ENCODE results near the gene SLC45A2. TPM values are rescaled to one million over a fixed set of nuclear protein-coding genes. Genes with fewer than 3 reads are reported as not detected.

SLC45A2 gene
- total RNA-seq, 2 experiments from 2014 or later = not detected

DNA sequence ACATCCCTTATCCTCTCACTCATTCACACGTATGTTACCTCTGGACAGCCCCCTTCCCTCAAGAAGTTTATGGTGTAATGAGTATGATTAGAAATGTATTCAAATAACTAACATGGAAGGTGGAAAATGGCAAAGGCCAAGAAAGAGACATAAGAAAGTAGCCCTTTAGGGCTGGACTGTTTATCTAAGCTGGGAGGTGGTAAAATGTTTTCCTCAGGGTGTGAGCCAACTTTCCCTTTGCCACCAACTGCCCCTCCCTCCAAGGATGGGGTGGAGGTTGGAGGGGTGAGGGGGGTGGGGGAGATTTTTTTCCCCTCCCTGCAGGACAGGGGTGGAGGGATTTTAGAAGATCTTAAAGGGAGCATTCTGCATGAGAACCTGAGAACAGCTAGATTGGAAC is 8.2 kb downstream of the SLC45A2 start:
- TF ChIP-seq, protein P1, sequence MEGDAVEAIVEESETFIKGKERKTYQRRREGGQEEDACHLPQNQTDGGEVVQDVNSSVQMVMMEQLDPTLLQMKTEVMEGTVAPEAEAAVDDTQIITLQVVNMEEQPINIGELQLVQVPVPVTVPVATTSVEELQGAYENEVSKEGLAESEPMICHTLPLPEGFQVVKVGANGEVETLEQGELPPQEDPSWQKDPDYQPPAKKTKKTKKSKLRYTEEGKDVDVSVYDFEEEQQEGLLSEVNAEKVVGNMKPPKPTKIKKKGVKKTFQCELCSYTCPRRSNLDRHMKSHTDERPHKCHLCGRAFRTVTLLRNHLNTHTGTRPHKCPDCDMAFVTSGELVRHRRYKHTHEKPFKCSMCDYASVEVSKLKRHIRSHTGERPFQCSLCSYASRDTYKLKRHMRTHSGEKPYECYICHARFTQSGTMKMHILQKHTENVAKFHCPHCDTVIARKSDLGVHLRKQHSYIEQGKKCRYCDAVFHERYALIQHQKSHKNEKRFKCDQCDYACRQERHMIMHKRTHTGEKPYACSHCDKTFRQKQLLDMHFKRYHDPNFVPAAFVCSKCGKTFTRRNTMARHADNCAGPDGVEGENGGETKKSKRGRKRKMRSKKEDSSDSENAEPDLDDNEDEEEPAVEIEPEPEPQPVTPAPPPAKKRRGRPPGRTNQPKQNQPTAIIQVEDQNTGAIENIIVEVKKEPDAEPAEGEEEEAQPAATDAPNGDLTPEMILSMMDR (IDR thresholded peaks at IDR 0.05) = no peak
- no peaks in the 10 kb centered on the region for H3K4me1 ChIP-seq (ENCODE audit: insufficient read depth, low read length)
- DNase-seq (no peak), ATAC-seq (ENCODE audit: poor library complexity) (no peak)
- CTCF ChIA-PET = no interaction called here
- H3K27ac Mint-ChIP-seq = no peak overlapping the region
- POLR2A ChIA-PET = no interaction called here
- no peaks in the 10 kb centered on the region for H3K36me3 ChIP-seq (ENCODE audit: insufficient read depth, low read length)
- H3K9me3 Mint-ChIP-seq = no peaks in the 10 kb centered on the region
- H3K36me3 Mint-ChIP-seq (ENCODE audit: low read depth) = no peaks in the 10 kb centered on the region
- intact Hi-C loops (cut with DNase I, micrococcal nuclease) = no loop called here
- H3K27me3 ChIP-seq (ENCODE audit: control insufficient read depth in 1 of 2, insufficient read depth in 2 of 2, low read length in 2 of 2) = no peaks in the 10 kb centered on the region
- H3K27ac ChIP-seq (ENCODE audit: low read depth in 1 of 2, low read length in 2 of 2) = no peak overlapping the region
- H3K4me3 ChIP-seq (ENCODE audit: low read length) = no peak overlapping the region
- no peaks in the 10 kb centered on the region for H3K9me3 ChIP-seq (ENCODE audit: control insufficient read depth in 1 of 2, insufficient read depth in 1 of 2, low read length in 2 of 2)
- no peaks in the 10 kb centered on the region for H3K4me1 Mint-ChIP-seq (ENCODE audit: low read depth)
- H3K4me3 Mint-ChIP-seq = no peak overlapping the region
- H3K27me3 Mint-ChIP-seq = no peaks in the 10 kb centered on the region

DNA sequence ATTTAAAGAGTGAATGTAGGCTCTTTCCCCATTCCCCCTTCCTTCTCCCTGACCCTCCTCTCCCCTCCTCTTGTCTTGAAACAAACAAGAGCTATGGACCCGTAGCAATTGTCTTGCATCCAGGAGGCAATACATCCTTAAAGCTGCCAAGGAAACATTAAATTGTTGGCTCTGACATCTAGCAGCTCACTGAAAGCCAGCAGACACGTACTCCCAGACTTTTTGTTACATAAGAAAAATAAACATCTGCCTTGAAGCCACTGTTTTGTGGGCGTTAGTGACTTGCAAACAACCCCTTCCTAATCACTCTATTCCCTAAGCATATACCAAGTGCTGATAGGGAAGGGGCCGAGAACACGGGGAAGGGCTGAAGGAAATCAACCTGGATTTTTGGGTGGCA is 8.6 kb downstream of the SLC45A2 start:
- CTCF ChIA-PET = no interaction called here
- intact Hi-C loops (cut with DNase I, micrococcal nuclease) = no loop called here
- no peaks in the 10 kb centered on the region for H3K27me3 ChIP-seq (ENCODE audit: control insufficient read depth in 1 of 2, insufficient read depth in 2 of 2, low read length in 2 of 2)
- DNase-seq (no peak), ATAC-seq (ENCODE audit: poor library complexity) (no peak)
- H3K27ac ChIP-seq (ENCODE audit: low read depth in 1 of 2, low read length in 2 of 2) = no peak overlapping the region
- no peak overlapping the region for H3K4me3 ChIP-seq (ENCODE audit: low read length)
- H3K4me1 ChIP-seq (ENCODE audit: insufficient read depth, low read length) = no peaks in the 10 kb centered on the region
- Mint-ChIP-seq H3K27me3 (no peaks in the 10 kb centered on the region), H3K4me3 (no peak overlapping the region), H3K9me3 (no peaks in the 10 kb centered on the region), H3K36me3 (ENCODE audit: low read depth) (no peaks in the 10 kb centered on the region), H3K27ac (no peak overlapping the region), H3K4me1 (ENCODE audit: low read depth) (no peaks in the 10 kb centered on the region)
- TF ChIP-seq, protein P1 (IDR thresholded peaks at IDR 0.05) = no peak
- H3K36me3 ChIP-seq (ENCODE audit: insufficient read depth, low read length) = no peaks in the 10 kb centered on the region
- no peaks in the 10 kb centered on the region for H3K9me3 ChIP-seq (ENCODE audit: control insufficient read depth in 1 of 2, insufficient read depth in 1 of 2, low read length in 2 of 2)
- POLR2A ChIA-PET = no interaction called here

DNA sequence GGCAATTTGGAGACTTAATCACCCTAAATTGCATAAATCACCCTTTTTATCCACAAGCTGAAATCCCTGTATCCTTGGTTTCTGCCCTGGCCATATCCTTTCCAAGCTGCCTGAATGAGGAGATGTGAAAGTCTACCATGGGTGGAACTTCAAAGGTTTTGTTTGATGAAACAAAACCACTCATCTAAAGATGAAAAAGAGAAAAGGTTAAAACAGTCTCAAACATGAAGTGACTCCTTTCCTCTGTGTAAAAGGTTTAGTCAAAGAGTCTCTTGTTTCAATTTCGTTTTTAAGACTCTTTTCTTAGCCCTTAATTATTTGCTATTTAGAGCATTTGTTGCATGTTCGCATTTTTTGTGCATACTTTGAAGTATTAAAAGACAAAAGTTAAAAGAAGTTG is 11.2 kb downstream of the SLC45A2 start:
- Mint-ChIP-seq H3K9me3 (no peaks in the 10 kb centered on the region), H3K4me1 (ENCODE audit: low read depth) (no peaks in the 10 kb centered on the region), H3K27ac (no peak overlapping the region), H3K27me3 (no peaks in the 10 kb centered on the region), H3K4me3 (no peak overlapping the region), H3K36me3 (ENCODE audit: low read depth) (no peaks in the 10 kb centered on the region)
- intact Hi-C loops (cut with DNase I, micrococcal nuclease) = no loop called here
- Histone ChIP-seq H3K4me1 (ENCODE audit: insufficient read depth, low read length) (no peaks in the 10 kb centered on the region), H3K36me3 (ENCODE audit: insufficient read depth, low read length) (no peaks in the 10 kb centered on the region), H3K27ac (ENCODE audit: low read depth in 1 of 2, low read length in 2 of 2) (no peak overlapping the region), H3K4me3 (ENCODE audit: low read length) (no peak overlapping the region), H3K27me3 (ENCODE audit: control insufficient read depth in 1 of 2, insufficient read depth in 2 of 2, low read length in 2 of 2) (no peaks in the 10 kb centered on the region), H3K9me3 (ENCODE audit: control insufficient read depth in 1 of 2, insufficient read depth in 1 of 2, low read length in 2 of 2) (no peaks in the 10 kb centered on the region)
- TF ChIP-seq, protein P1 (IDR thresholded peaks at IDR 0.05) = no peak
- ChIA-PET CTCF (no interaction called here), POLR2A (no interaction called here)
- ATAC-seq (ENCODE audit: poor library complexity) (no peak), DNase-seq (no peak)
